HAP-1 (cell line): ENCODE results near the gene RAI14.
"Not testable (repeated sequence)": the region's sequence is repeated elsewhere in the genome, so short reads cannot be mapped to it uniquely, and the experiment has no call there.

Source experiments
- DNase-seq, 2 experiments: peaks; one replicate each; pipeline ENCODE4 v3.0.0-alpha.2; 2016 to 2020; ENCODE audit warnings: low spot score in 2 of 2
- H3K27me3 ChIP-seq: fragments of 250-450 bp; sonication (Bioruptor Pico); 2 replicates; pipeline ENCODE4 v1.5.1; 2020; ENCODE audit warnings: low read depth, mild to moderate bottlenecking, moderate library complexity
- H3K36me3 ChIP-seq: fragments of 250-450 bp; sonication (Bioruptor Pico); replicated peaks from 2 replicates; pipeline ENCODE4 v1.5.1; 2020; ENCODE audit warnings: mild to moderate bottlenecking
- H3K4me1 ChIP-seq: fragments of 250-450 bp; sonication (Bioruptor Pico); 2 replicates; pipeline ENCODE4 v1.5.1; 2020; ENCODE audit warnings: mild to moderate bottlenecking
- H3K4me3 ChIP-seq: fragments of 250-450 bp; sonication (Bioruptor Pico); 2 replicates; pipeline ENCODE4 v1.5.1; 2020; ENCODE audit warnings: mild to moderate bottlenecking, moderate library complexity
- H3K9me3 ChIP-seq: fragments of 250-450 bp; sonication (Bioruptor Pico); 2 replicates; pipeline ENCODE4 v1.5.1; 2020; ENCODE audit warnings: mild to moderate bottlenecking, moderate library complexity
- in situ Hi-C: fragments of 300-500 bp; cut with MboI; formaldehyde crosslinking; loops from 3 replicates; pipeline ENCODE4 v1.14.3; 2020; ENCODE audit warnings: low sequenced_read_pairs, inconsistent platforms, mixed read lengths

RAI14 gene

DNA sequence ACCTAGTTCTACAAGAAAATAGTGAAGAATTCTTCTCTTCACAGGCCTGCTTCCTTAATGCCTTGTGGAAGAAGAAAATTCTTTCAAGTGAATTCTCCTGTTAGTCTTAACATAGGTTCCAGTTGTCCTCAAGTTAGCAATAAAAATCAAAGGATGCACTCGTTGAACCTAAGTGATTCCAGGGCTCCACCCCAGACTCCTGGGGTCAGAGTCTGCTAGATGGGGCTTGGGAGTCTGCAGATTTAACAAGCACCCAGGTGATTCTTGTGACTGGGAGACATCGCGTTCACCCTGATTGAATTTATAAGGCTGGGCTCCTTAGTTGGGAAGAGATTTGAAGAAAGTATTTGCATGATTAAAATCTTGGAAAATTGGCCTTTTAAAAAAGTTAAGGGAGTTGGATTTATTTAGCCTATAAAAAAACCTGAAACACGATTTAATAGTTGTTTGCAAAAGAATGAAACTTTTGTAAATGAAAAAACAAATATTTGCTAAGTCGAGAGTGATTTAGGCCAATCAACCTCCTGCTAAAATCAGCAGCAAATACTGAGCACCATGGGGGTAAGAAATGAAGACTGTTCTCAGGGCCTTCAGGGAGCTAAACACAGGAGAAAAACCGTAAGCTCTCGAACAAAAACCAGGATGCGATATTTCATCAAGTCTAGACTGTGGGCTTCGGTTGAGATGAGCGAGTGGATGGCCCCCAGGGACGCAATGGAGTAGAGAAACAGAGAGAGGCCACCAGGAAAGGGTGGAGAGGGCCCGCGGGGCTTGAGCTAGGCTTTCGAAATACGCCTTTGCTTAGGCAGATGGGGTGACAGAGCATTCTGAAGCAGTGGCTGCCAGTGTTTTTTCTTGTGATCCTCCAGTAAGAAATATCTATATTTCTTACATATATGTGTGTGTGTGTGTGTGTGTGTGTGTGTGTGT is 95.9 kb downstream of the RAI14 start:
- Histone ChIP-seq H3K9me3 (no peaks in the 10 kb centered on the region), H3K4me1 (no peaks in the 10 kb centered on the region), H3K4me3 (no peak overlapping the region), H3K27me3 (no peaks in the 10 kb centered on the region), H3K36me3 (no peaks in the 10 kb centered on the region)
- no peak for DNase-seq
- in situ Hi-C loops, result no loop called here

DNA sequence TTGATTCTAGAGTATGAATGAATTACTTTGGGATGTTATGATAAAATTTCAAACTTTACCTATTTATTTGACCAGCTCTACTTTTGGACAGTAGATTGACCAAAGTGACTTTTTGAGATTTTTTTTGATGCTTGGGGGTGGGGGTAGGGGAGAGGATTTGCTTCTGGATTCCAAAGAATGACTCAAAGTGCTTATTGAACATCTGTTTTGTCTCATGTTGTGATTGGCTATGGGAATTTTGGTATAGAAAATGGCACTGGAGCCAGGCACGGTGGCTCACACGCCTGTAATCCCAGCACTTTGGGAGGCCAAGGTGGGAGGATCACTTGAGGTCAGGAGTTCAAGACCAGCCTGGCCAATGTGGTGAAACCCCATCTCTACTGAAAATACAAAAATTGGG is 97.1 kb downstream of the RAI14 start:
- H3K4me1 ChIP-seq, H3K27me3 ChIP-seq, H3K36me3 ChIP-seq, DNase-seq, in situ Hi-C loops, H3K9me3 ChIP-seq, H3K4me3 ChIP-seq: not testable (repeated sequence)

DNA sequence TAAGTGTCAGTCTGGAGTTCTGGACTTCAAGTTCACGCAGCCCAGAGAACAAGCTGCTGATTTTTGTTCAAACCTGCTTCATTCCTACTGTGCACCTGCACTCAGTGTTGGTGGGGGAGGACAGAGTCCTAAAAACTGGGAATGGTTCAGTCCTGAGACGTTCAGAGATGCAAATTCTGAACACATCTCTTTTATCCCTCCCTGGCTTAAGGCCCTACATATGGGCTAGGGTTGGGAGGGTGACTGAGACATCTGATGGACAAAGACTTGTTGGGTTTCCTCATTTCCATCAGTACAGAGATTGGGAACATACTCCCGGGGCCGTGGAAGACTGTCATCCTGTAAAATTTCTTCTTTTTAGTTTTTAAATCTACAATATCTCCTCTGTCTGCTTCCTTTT is 99.8 kb downstream of the RAI14 start:
- Histone ChIP-seq H3K27me3 (no peaks in the 10 kb centered on the region), H3K9me3 (no peaks in the 10 kb centered on the region), H3K4me3 (no peak overlapping the region), H3K36me3 (peaks cover 19% of the 10 kb centered on the region), H3K4me1 (no peaks in the 10 kb centered on the region)
- in situ Hi-C loops, result no loop called here
- no peak for DNase-seq

DNA sequence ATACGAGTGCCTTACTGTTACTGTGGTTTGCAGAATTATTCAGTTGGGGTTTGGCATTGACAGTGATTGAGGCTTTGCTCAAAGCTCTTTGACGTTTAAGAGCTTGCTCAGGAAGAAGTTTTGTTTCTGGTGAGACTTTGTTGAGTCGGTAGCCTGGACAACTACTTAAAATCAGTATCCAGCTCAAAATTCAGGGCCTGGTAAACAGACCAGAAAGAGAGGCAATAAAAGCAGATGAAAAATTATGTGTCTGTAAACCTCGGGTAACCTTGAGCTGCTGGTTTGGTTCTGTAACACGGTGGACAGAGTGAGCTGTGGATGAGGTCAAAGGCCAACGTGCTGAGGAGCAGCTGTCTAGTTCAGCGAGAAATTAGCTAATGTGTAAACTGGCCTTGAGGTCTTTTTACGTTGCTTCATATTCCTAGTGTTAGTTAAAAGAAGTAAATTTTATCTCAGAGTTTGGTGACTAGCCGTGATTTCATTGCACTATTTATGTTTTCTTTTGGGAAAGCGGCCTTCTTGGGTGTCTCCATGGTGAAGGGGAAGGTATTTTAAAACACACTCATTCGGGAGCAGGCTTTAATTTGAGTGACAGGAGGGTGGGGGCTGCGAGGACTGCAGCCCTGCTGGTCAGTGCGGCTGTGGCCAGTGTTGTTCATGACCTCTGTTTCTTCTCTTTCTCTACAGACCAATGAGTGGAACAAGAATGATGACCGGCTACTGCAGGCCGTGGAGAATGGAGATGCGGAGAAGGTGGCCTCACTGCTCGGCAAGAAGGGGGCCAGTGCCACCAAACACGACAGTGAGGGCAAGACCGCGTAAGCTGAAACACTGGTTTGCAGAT is 100.9 kb downstream of the RAI14 start:
- no peak for DNase-seq
- H3K9me3 ChIP-seq, result no peaks in the 10 kb centered on the region
- in situ Hi-C loops, result no loop called here
- peaks cover 19% of the 10 kb centered on the region for H3K36me3 ChIP-seq
- H3K27me3 ChIP-seq, result no peaks in the 10 kb centered on the region
- no peaks in the 10 kb centered on the region for H3K4me1 ChIP-seq
- no peak overlapping the region for H3K4me3 ChIP-seq

DNA sequence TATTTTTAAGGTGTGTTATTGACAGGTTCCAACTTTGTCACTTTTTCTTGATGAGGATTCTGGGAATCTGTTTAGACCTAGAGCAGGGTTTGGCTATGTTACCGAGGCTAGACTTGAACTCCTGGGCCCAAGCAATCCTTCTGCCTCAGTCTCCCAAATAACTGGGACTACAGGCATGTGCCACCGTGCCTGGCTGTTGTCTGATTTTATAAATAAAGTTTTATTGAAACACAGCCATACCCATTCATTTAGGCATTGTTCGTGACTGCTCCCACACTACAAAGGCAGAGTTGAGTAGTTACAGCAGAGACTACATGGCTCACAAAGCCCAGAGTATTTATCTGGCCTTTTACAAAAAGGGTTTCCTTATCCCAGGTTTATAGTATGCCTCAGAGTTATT is 102.4 kb downstream of the RAI14 start:
- Histone ChIP-seq H3K4me1 (no peaks in the 10 kb centered on the region), H3K9me3 (no peaks in the 10 kb centered on the region), H3K4me3 (no peak overlapping the region), H3K27me3 (no peaks in the 10 kb centered on the region), H3K36me3 (peaks cover 22% of the 10 kb centered on the region)
- in situ Hi-C loops, result no loop called here
- DNase-seq, result no peak

DNA sequence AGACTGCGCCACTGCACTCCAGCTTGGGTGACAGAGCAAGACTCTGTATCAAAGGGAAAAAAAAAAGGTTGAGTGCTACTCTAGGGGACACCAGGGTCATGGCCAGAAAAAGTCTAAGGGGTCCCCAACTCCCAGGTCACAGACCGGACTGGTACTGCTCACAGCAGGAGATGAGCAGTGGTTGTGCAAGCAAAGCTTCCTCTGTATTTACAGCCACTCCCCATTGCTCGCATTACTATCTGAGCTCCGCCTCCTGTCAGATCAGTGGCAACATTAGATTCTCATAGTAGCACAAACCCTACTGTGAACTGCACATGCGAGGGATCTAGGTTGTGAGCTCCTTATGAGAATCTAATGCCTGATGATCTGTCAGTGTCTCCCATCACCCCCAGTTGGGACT is 103.1 kb downstream of the RAI14 start:
- in situ Hi-C loops, H3K9me3 ChIP-seq, H3K27me3 ChIP-seq, H3K4me3 ChIP-seq, DNase-seq, H3K4me1 ChIP-seq: not testable (repeated sequence)
- peaks cover 29% of the 10 kb centered on the region for H3K36me3 ChIP-seq

DNA sequence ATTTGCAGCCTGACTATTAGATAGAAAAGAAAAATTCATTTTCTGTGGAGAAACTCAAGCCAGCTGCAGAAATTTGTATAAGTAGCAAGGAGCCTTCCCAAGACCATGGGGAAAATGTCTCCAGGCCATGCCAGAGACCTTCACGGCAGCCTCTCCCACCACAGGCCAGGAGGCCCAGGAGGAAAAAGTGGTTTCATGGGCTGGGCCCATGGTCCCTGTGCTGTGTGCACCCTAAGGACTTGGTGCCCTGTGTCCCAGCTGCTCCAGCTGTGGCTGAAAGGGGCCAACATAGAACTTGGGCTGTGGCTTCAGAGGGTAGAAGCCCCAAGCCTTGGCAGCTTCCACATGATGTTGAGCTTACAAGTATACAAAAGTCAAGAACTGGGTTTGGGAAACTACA is 109.5 kb downstream of the RAI14 start:
- in situ Hi-C loops, result no loop called here
- Histone ChIP-seq H3K4me1 (peaks cover 3% of the 10 kb centered on the region; the same call in 1 of the 2 replicates), H3K9me3 (no peaks in the 10 kb centered on the region), H3K4me3 (no peak overlapping the region), H3K27me3 (no peaks in the 10 kb centered on the region), H3K36me3 (peaks cover 21% of the 10 kb centered on the region)
- DNase-seq, result no peak

DNA sequence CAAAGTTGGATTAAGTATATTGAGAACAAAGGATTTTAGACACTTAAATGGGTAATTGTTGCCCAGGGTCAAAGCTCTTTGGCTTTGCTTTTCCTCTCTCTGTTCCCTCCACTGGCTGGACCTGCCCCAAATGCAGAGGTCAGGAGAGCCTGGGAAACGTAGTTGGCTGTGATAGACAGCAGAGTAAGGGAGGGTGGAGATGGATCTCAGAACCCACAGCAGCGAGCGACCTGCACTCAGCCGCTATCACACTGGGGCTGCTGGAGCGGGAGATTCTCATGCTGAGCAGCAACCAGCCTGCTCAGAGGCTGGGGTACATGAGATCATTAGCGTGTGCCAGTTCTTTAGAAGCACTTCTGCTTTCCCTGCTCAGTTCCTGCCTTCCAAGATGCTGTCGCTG is 111.1 kb downstream of the RAI14 start:
- H3K4me3 ChIP-seq, result no peak overlapping the region
- H3K9me3 ChIP-seq, result no peaks in the 10 kb centered on the region
- peaks cover 21% of the 10 kb centered on the region for H3K36me3 ChIP-seq
- in situ Hi-C loops, result no loop called here
- no peak for DNase-seq
- H3K4me1 ChIP-seq, result peaks cover 3% of the 10 kb centered on the region; the same call in 1 of the 2 replicates
- no peaks in the 10 kb centered on the region for H3K27me3 ChIP-seq

DNA sequence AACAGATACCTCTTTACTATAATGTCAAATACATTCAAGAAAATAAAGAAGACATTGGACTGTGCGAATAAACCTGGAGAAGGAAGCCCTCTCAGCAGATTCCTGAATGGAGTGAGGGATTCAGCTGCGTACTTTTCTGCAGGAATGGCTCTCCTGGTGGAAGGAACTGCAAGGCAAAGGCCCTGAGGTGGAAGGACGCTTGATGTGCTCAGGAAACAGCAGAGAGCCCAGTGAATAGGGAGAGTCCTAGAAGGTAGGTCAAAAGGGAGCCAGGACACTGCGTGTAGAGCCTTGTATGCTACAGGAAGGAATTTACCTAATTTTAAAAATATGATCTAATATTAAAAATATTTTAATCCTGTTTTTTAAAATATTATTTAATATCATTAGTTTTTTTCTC is 114.4 kb downstream of the RAI14 start:
- H3K9me3 ChIP-seq, result no peaks in the 10 kb centered on the region
- peaks cover 3% of the 10 kb centered on the region; the same call in 1 of the 2 replicates for H3K4me1 ChIP-seq
- H3K4me3 ChIP-seq, result no peak overlapping the region
- no peaks in the 10 kb centered on the region for H3K27me3 ChIP-seq
- in situ Hi-C loops, result no loop called here
- H3K36me3 ChIP-seq, result no peaks in the 10 kb centered on the region; the same call in 1 of the 2 replicates
- no peak for DNase-seq

DNA sequence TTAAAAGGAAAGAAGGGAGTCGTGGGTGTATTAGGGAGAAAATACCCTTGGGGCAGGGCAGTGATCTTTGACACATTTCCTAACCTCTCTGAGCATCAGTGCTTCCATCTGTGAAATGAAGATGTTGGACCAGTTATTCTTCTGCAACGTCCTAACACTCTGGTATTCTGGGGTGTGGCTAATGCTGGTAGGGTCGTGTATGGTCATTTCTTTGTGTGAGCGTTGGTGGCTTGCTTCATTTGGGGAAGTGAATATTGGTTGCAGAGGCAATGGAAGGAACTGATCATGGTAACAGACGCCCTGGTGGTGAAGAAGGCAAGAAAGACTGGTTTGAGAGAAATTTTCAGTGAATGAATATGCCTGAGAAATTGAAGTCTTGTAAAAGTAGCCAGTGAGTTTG is 114.9 kb downstream of the RAI14 start:
- H3K27me3 ChIP-seq, result no peaks in the 10 kb centered on the region
- peaks cover 3% of the 10 kb centered on the region; the same call in 1 of the 2 replicates for H3K4me1 ChIP-seq
- DNase-seq, result no peak
- no peaks in the 10 kb centered on the region for H3K9me3 ChIP-seq
- in situ Hi-C loops, result no loop called here
- H3K4me3 ChIP-seq, result no peak overlapping the region
- H3K36me3 ChIP-seq, result no peaks in the 10 kb centered on the region

DNA sequence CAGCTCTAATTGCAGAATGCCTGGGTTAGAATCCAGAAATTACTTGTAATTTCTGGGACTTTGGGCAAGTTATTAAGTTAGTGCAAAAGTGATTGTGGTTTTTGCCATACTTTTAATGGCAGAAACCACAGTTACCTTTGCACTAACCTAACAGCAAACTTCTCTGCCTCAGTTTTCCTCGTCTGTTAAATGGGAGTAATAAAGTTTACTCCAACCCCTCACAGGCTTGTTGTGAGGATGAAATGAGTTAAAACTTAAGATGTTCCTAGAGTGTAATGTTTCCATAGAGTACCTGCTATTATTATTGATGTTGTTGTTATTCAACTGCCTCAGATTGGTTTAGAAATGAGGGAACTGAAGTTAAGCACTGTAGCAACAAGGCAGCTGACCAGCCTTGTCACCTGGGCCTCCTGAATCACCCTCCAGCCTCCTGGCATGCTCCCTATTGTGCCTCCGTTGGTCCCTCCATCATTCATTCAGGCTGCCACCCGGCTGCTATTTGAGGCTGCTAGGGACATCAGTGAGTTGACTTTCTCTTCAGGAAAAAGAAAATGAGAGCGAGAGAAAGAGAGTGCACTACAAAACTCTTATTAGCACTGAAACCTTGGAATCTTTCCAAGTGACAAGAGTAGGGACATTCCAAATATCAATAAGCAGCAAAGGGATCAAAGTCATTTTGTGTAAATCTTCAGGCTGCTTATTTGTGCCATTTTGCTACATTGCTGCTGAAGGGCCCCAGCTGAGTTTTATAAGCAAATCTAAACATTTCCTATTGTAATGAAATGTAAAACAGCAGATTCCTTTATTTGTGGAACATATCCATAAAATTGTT is 116.4 kb downstream of the RAI14 start:
- H3K4me1 ChIP-seq, result peaks cover 3% of the 10 kb centered on the region; the same call in 1 of the 2 replicates
- no peaks in the 10 kb centered on the region for H3K36me3 ChIP-seq
- in situ Hi-C loops, result no loop called here
- no peaks in the 10 kb centered on the region for H3K27me3 ChIP-seq
- no peak overlapping the region for H3K4me3 ChIP-seq
- H3K9me3 ChIP-seq, result no peaks in the 10 kb centered on the region
- no peak for DNase-seq

DNA sequence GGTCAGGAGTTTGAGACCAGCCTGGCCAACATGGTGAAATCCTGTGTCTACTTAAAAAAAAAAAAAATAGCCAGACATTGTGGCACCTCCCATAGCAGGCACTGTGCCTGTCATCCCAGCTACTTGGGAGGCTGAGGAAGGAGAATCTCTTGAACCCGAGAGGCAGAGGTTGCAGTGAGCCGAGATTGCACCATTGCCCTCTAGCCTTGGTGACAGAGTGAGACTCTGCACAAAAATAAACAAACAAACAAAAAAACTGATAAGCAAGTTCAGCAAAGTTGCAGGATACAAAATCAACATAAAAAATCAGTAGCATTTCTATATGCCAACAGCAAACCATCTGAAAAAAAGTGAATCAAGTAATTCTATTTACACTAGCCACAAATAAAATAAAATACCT is 118.0 kb downstream of the RAI14 start:
- DNase-seq, result no peak
- H3K4me3 ChIP-seq, result no peak overlapping the region
- in situ Hi-C loops, result no loop called here
- H3K27me3 ChIP-seq, result no peaks in the 10 kb centered on the region
- peaks cover 3% of the 10 kb centered on the region; the same call in 1 of the 2 replicates for H3K4me1 ChIP-seq
- H3K36me3 ChIP-seq, result no peaks in the 10 kb centered on the region
- H3K9me3 ChIP-seq, result no peaks in the 10 kb centered on the region

DNA sequence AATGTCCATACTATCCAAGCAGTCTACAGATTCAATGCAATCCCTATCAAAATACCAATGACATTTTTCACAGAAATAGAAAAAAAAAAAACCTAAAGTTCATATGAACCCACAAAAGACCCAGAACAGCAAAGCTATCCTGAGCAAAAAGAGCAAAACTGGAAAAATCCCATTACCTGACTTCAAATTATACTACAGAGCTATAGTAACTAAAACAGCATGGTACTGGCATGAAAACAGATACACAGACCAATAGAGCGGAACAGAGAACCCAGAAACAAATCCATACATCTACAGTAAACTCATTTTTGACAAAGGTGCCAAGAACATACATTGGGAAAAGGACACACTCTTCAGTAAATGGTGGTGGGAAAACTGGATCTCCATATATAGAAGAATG is 118.5 kb downstream of the RAI14 start:
- in situ Hi-C loops, H3K27me3 ChIP-seq, H3K4me3 ChIP-seq, H3K9me3 ChIP-seq, H3K4me1 ChIP-seq, H3K36me3 ChIP-seq, DNase-seq: not testable (repeated sequence)
